Trophoblast cell (in vitro differentiated cells and primary cell): ENCODE data around the gene SLC6A18.
"Not testable (repeated sequence)": the region's sequence is repeated elsewhere in the genome, so short reads cannot be mapped to it uniquely, and the experiment has no call there.

Experiments
- DNase-seq, 2 donors: peaks; one replicate each; pipeline ENCODE4 v3.0.0-alpha.2; 2016
- H2AFZ ChIP-seq: 2 replicates; pipeline ENCODE4 v1.6.1; 2013; ENCODE audit warnings: low read length, moderate library complexity, mild to moderate bottlenecking; ENCODE audit not compliant: insufficient read depth, poor library complexity
- H2AK5ac ChIP-seq: 2 replicates; pipeline ENCODE4 v1.6.1; 2013; ENCODE audit warnings: mild to moderate bottlenecking, low read length
- H2BK120ac ChIP-seq: 2 replicates; pipeline ENCODE4 v1.6.1; 2013; ENCODE audit warnings: low read length, mild to moderate bottlenecking, moderate library complexity; ENCODE audit not compliant: insufficient read depth, poor library complexity
- H2BK12ac ChIP-seq: 2 replicates; pipeline ENCODE4 v1.6.1; 2013; ENCODE audit warnings: mild to moderate bottlenecking, low read length, moderate library complexity
- H2BK5ac ChIP-seq: 2 replicates; pipeline ENCODE4 v1.6.1; 2013; ENCODE audit warnings: low read length, low read depth, moderate library complexity, mild to moderate bottlenecking; ENCODE audit not compliant: poor library complexity
- H3K14ac ChIP-seq: 2 replicates; pipeline ENCODE4 v1.6.1; 2013; ENCODE audit warnings: mild to moderate bottlenecking, low read length
- H3K18ac ChIP-seq: 2 replicates; pipeline ENCODE4 v1.6.1; 2013; ENCODE audit warnings: mild to moderate bottlenecking, low read length
- H3K23ac ChIP-seq: 2 replicates; pipeline ENCODE4 v1.6.1; 2013; ENCODE audit warnings: low read length
- H3K27ac ChIP-seq: 2 replicates; pipeline ENCODE4 v1.5.1; 2013; ENCODE audit warnings: low read depth, mild to moderate bottlenecking, inconsistent platforms, low read length, moderate library complexity
- H3K27me3 ChIP-seq: 2 replicates; pipeline ENCODE4 v1.6.1; 2013; ENCODE audit warnings: inconsistent platforms, mild to moderate bottlenecking, low read length, moderate library complexity; ENCODE audit not compliant: insufficient read depth
- H3K36me3 ChIP-seq, 2 experiments: 1 replicate in 1 of 2; 2 replicates in 1 of 2; pipeline ENCODE4 v1.6.1; 2013; ENCODE audit warnings: low read length in 2 of 2, mild to moderate bottlenecking in 2 of 2, moderate library complexity in 1 of 2; ENCODE audit not compliant: insufficient read depth in 2 of 2, control insufficient read depth in 1 of 2
- H3K4ac ChIP-seq: 2 replicates; pipeline ENCODE4 v1.6.1; 2013; ENCODE audit warnings: low read depth, mild to moderate bottlenecking, low read length, moderate library complexity
- H3K4me1 ChIP-seq, 2 experiments: 1 replicate in 1 of 2; 2 replicates in 1 of 2; pipeline ENCODE4 v1.6.1; 2013; ENCODE audit warnings: low read length in 2 of 2, mild to moderate bottlenecking in 2 of 2, moderate library complexity in 1 of 2; ENCODE audit not compliant: insufficient read depth in 2 of 2, control insufficient read depth in 1 of 2
- H3K4me2 ChIP-seq: 2 replicates; pipeline ENCODE4 v1.6.1; 2013; ENCODE audit warnings: inconsistent platforms, mild to moderate bottlenecking, low read length, moderate library complexity
- H3K4me3 ChIP-seq: 2 replicates; pipeline ENCODE4 v1.5.1; 2013; ENCODE audit warnings: mild to moderate bottlenecking, low read depth, low read length, inconsistent platforms
- H3K79me1 ChIP-seq: one replicate; pipeline ENCODE4 v1.6.1; 2013; ENCODE audit warnings: low read length
- H3K79me2 ChIP-seq: 2 replicates; pipeline ENCODE4 v1.6.1; 2013; ENCODE audit warnings: low read length, mild to moderate bottlenecking; ENCODE audit not compliant: control insufficient read depth, insufficient read depth, poor library complexity
- H3K9ac ChIP-seq: 2 replicates; pipeline ENCODE4 v1.6.1; 2013; ENCODE audit warnings: mild to moderate bottlenecking, low read length
- H3K9me3 ChIP-seq: 2 replicates; pipeline ENCODE4 v1.6.1; 2013; ENCODE audit warnings: low read depth, mild to moderate bottlenecking, control low read depth, inconsistent platforms, low read length; ENCODE audit not compliant: insufficient read depth
- H4K12ac ChIP-seq: 2 replicates; pipeline ENCODE4 v1.6.1; 2013; ENCODE audit warnings: low read depth, mild to moderate bottlenecking, low read length, moderate library complexity
- H4K8ac ChIP-seq: 2 replicates; pipeline ENCODE4 v1.6.1; 2013; ENCODE audit warnings: low read depth, mild to moderate bottlenecking, low read length, moderate library complexity
- H4K91ac ChIP-seq: one replicate; pipeline ENCODE4 v1.6.1; 2013; ENCODE audit warnings: low read depth, mild to moderate bottlenecking, low read length, moderate library complexity
- WGBS: extraction: QIAGEN DNeasy Blood & Tissue Kit; methylation state at CpG from one replicate; pipeline ENCODE4 v1.1.7; 2013; ENCODE audit warnings: missing lambda C conversion rate; ENCODE audit not compliant: insufficient read length, insufficient coverage; ENCODE audit errors: extremely low coverage; 5-methylcytosine and 5-hydroxymethylcytosine counted together

Gene SLC6A18

GRCh38 chr5:1288439-1289335 lies 63.5 kb downstream of the SLC6A18 start:
- Histone ChIP-seq H3K79me1 (no peaks in the 10 kb centered on the region), H3K23ac (no peak overlapping the region), H4K12ac (no peak overlapping the region), H3K27ac (no peak overlapping the region), H3K9ac (no peak overlapping the region), H3K4me3 (peak overlapping the region; percentile 31), H3K9me3 (peaks cover 12% of the 10 kb centered on the region), H3K4ac (no peak overlapping the region), H4K8ac (no peak overlapping the region), H3K27me3 (no peaks in the 10 kb centered on the region), H3K18ac (no peak overlapping the region), H3K4me2 (no peak overlapping the region), H4K91ac (no peak overlapping the region), H3K4me1 (no peaks in the 10 kb centered on the region), H3K14ac (no peak overlapping the region), H2BK5ac (no peak overlapping the region), H2BK12ac (no peak overlapping the region), H2BK120ac (no peak overlapping the region), H2AFZ (no peak overlapping the region), H3K79me2 (no peaks in the 10 kb centered on the region), H3K36me3 (no peaks in the 10 kb centered on the region), H2AK5ac (no peak overlapping the region)
- no CpG with 5 or more reads among the region's 37 CpGs for WGBS
- DNase-seq: no peak

- H3K4ac ChIP-seq, H3K79me1 ChIP-seq, H3K27me3 ChIP-seq, H2BK5ac ChIP-seq, H2BK120ac ChIP-seq, H2AFZ ChIP-seq, H2BK12ac ChIP-seq, H3K27ac ChIP-seq, H2AK5ac ChIP-seq, H3K36me3 ChIP-seq, H3K79me2 ChIP-seq, H3K4me1 ChIP-seq, H4K8ac ChIP-seq, H3K4me3 ChIP-seq, H4K12ac ChIP-seq, H3K18ac ChIP-seq, H3K4me2 ChIP-seq, H3K9ac ChIP-seq, H4K91ac ChIP-seq, H3K9me3 ChIP-seq, H3K14ac ChIP-seq, H3K23ac ChIP-seq, DNase-seq: not testable (repeated sequence)
- no CpG with 5 or more reads among the region's 32 CpGs for WGBS
These were observed 64.4 kb downstream of the SLC6A18 start for GRCh38 chr5:1289559-1289958.

- no CpG with 5 or more reads among the region's 24 CpGs for WGBS
- H3K36me3 ChIP-seq, H3K4ac ChIP-seq: not testable (repeated sequence)
These were observed 65.8 kb downstream of the SLC6A18 start for GRCh38 chr5:1290956-1291355.

GRCh38 chr5:1291611-1292080 lies 66.5 kb downstream of the SLC6A18 start:
- H3K23ac ChIP-seq: no peak overlapping the region
- H3K4me3 ChIP-seq: no peak overlapping the region
- no peak overlapping the region for H3K18ac ChIP-seq
- no peak overlapping the region for H3K4ac ChIP-seq
- peaks cover 21% of the 10 kb centered on the region for H3K27me3 ChIP-seq
- H3K79me1 ChIP-seq: no peaks in the 10 kb centered on the region
- H3K79me2 ChIP-seq: no peaks in the 10 kb centered on the region
- H2AFZ ChIP-seq: no peak overlapping the region
- H3K27ac ChIP-seq: no peak overlapping the region
- peaks cover 9% of the 10 kb centered on the region for H3K9me3 ChIP-seq
- H3K4me1 ChIP-seq: peaks cover 8 to 12% of the 10 kb centered on the region in 2 experiments
- H3K14ac ChIP-seq: no peak overlapping the region
- no peak overlapping the region for H4K91ac ChIP-seq
- no peak overlapping the region for H3K9ac ChIP-seq
- no peak overlapping the region for H3K4me2 ChIP-seq
- H3K36me3 ChIP-seq: no peaks in the 10 kb centered on the region
- H4K8ac ChIP-seq: no peak overlapping the region
- no peak overlapping the region for H2BK12ac ChIP-seq
- no peak for DNase-seq
- no CpG with 5 or more reads among the region's 24 CpGs for WGBS
- no peak overlapping the region for H2BK5ac ChIP-seq
- no peak overlapping the region for H2AK5ac ChIP-seq
- no peak overlapping the region for H2BK120ac ChIP-seq
- no peak overlapping the region for H4K12ac ChIP-seq

More at GRCh38 chr5:1290956-1291355, 65.8 kb downstream of the SLC6A18 start:
- H3K18ac ChIP-seq, H3K4me2 ChIP-seq, H2BK120ac ChIP-seq, H4K8ac ChIP-seq, H2BK5ac ChIP-seq, H3K9ac ChIP-seq, DNase-seq, H3K27ac ChIP-seq, H2AK5ac ChIP-seq, H3K9me3 ChIP-seq, H3K4me3 ChIP-seq, H3K79me2 ChIP-seq, H2BK12ac ChIP-seq, H4K12ac ChIP-seq, H3K14ac ChIP-seq, H4K91ac ChIP-seq, H2AFZ ChIP-seq, H3K79me1 ChIP-seq, H3K23ac ChIP-seq: not testable (repeated sequence)
- H3K27me3 ChIP-seq: peaks cover 18% of the 10 kb centered on the region
- H3K4me1 ChIP-seq: peaks cover 8 to 12% of the 10 kb centered on the region in 2 experiments
